K562 (cell line): ENCODE measurements around the gene HMG20B. TPM values are rescaled to one million over a fixed set of nuclear protein-coding genes. Genes with fewer than 3 reads are reported as not detected.
A peak's percentile ranks its signal among the peaks of the same experiment; 100 is the strongest.

Experiments
- ATAC-seq: fragments of 200-7000 bp; cut with Tn5 transposase; 3 replicates; pipeline ENCODE4 v1.9.1; 2020; ENCODE audit warnings: moderate library complexity
- BruUV-seq: library from RNA; stranded (reverse); fragments of 400-500 nt; replicated peaks from 2 replicates; lab custom pipeline; 2021; lab: Mats Ljungman, UMichigan
- CTCF ChIA-PET: fragments of 300-600 bp; formaldehyde crosslinking; extraction: SDS; loops from one replicate; lab custom pipeline; 2021; ENCODE audit warnings: low intra/inter-chr PET ratio; lab: Yijun Ruan, JAX
- POLR2A ChIA-PET: fragments of 300-600, 350-650 bp; sonication (Branson Sonifier 250); formaldehyde crosslinking; extraction: SDS; loops from one replicate; lab custom pipeline; 2021; ENCODE audit warnings: antibody characterized with exemption, inconsistent platforms; lab: Yijun Ruan, JAX
- DNase-seq, 4 experiments: peaks; one replicate each; pipeline versions ENCODE4 v3.0.0 to v3.0.0-alpha.2; 2011 to 2018; ENCODE audit warnings: low spot score in 3 of 4, mixed read lengths in 3 of 4; ENCODE audit errors: extremely low read depth in 1 of 4
- FAIRE-seq: peaks from 2 replicates; lab custom pipeline; 2011; peaks lifted over from hg19 to GRCh38; lab: Jason Lieb, UNC
- H2AFZ ChIP-seq: 2 replicates; pipeline ENCODE4 v1.6.0; 2011; ENCODE audit warnings: low read depth, low read length, control low read depth, inconsistent platforms
- H3K27ac ChIP-seq: fragments of 200-600 bp; 3 replicates; pipeline ENCODE4 v1.8.0; 2011; ENCODE audit warnings: low read depth, mild to moderate bottlenecking, control low read depth, inconsistent platforms, low read length, moderate library complexity, mixed read lengths; ENCODE audit errors: extremely low read depth
- H3K27me3 ChIP-seq, 2 experiments: fragments of 300-600 bp in 1 of 2; 2 replicates in 1 of 2; 3 replicates in 1 of 2; pipeline versions ENCODE4 v1.6.0 to v1.8.0; 2011; ENCODE audit warnings: inconsistent platforms in 2 of 2, low read length in 2 of 2, mild to moderate bottlenecking in 1 of 2, mixed read lengths in 1 of 2, moderate library complexity in 1 of 2; ENCODE audit not compliant: control insufficient read depth in 2 of 2, insufficient read depth in 2 of 2
- H3K36me3 ChIP-seq: fragments of 300-600 bp; 3 replicates; pipeline ENCODE4 v1.8.0; 2011; ENCODE audit warnings: mild to moderate bottlenecking, low read length, inconsistent platforms; ENCODE audit not compliant: control insufficient read depth, insufficient read depth
- H3K4me1 ChIP-seq, 2 experiments: fragments of 200-600 bp in 1 of 2; replicated peaks in 1 of 2; 2 replicates in 1 of 2; 3 replicates in 1 of 2; pipeline versions ENCODE4 v1.5.1 to v1.8.0; 2011; ENCODE audit warnings: inconsistent platforms in 2 of 2, low read length in 2 of 2, mild to moderate bottlenecking in 1 of 2, mixed read lengths in 1 of 2, moderate library complexity in 1 of 2; ENCODE audit not compliant: control insufficient read depth in 2 of 2, insufficient read depth in 2 of 2
- H3K4me2 ChIP-seq: 2 replicates; pipeline ENCODE4 v1.6.1; 2011; ENCODE audit warnings: low read length, control low read depth, inconsistent platforms, mixed read lengths; ENCODE audit not compliant: insufficient read depth
- H3K4me3 ChIP-seq: fragments of 200-600 bp; sonication (generic), shearing (Covaris generic); 2 replicates; pipeline ENCODE4 v1.5.1; 2016; ENCODE audit warnings: control low read depth, inconsistent platforms
- H3K79me2 ChIP-seq: fragments of 200-600 bp; 3 replicates; pipeline ENCODE4 v1.8.0; 2011; ENCODE audit warnings: low read length, inconsistent platforms; ENCODE audit not compliant: control insufficient read depth, insufficient read depth
- H3K9ac ChIP-seq, 2 experiments: 2 replicates each; pipeline versions ENCODE4 v1.6.0 to v1.6.1; 2011; ENCODE audit warnings: low read depth in 2 of 2, low read length in 2 of 2, control low read depth in 1 of 2, inconsistent platforms in 1 of 2, mild to moderate bottlenecking in 1 of 2, mixed read lengths in 1 of 2; ENCODE audit not compliant: insufficient read depth in 1 of 2
- H3K9me1 ChIP-seq: one replicate; pipeline ENCODE4 v1.6.0; 2011; ENCODE audit warnings: inconsistent platforms, mild to moderate bottlenecking, low read length, moderate library complexity; ENCODE audit not compliant: control insufficient read depth, insufficient read depth
- H3K9me3 ChIP-seq: replicated peaks from 2 replicates; pipeline ENCODE4 v1.5.1; 2011; ENCODE audit warnings: low read depth, low read length, inconsistent platforms; ENCODE audit not compliant: control insufficient read depth, insufficient read depth
- H4K20me1 ChIP-seq: replicated peaks from 2 replicates; pipeline ENCODE4 v1.6.1; 2011; ENCODE audit warnings: low read length, inconsistent platforms, mixed read lengths; ENCODE audit not compliant: control insufficient read depth, insufficient read depth
- GABPB2 ChIP-seq: fragments of 250-450 bp; sonication (Bioruptor Pico); conservative IDR thresholded peaks from 2 replicates; pipeline ENCODE4 v1.5.1; 2021; ENCODE audit warnings: mild to moderate bottlenecking
- MLLT1 ChIP-seq, 2 experiments: fragments of 450-650 bp; IDR thresholded peaks; 2 replicates each; pipeline ENCODE4 v1.6.1; 2016
- PRPF4 ChIP-seq: fragments of 200-400 bp; formaldehyde crosslinking; IDR thresholded peaks from one replicate; pipeline ENCODE4 v1.6.1; 2017; ENCODE audit warnings: low read length, low read depth, mild to moderate bottlenecking; ENCODE audit not compliant: insufficient read depth, poor library complexity, severe bottlenecking
- RBFOX2 ChIP-seq: fragments of 200-400 bp; formaldehyde crosslinking; IDR thresholded peaks from 2 replicates; pipeline ENCODE4 v1.6.1; 2017; ENCODE audit warnings: low read depth, mild to moderate bottlenecking, low read length, moderate library complexity
- THRAP3 ChIP-seq: fragments of 450-650 bp; IDR thresholded peaks from 2 replicates; pipeline ENCODE4 v1.6.1; 2016; ENCODE audit warnings: mild to moderate bottlenecking, inconsistent platforms, borderline replicate concordance
- ZNF217 ChIP-seq: sonication (generic); formaldehyde crosslinking; IDR thresholded peaks from 2 replicates; pipeline ENCODE4 v1.8.0; 2022; ENCODE audit warnings: mild to moderate bottlenecking, missing genetic modification reagents
- WGBS: fragments of 100-300 bp; shearing (Covaris generic); methylation state at CpG from one replicate; pipeline ENCODE4 v1.1.6; 2016; ENCODE audit warnings: low coverage, mixed read lengths; ENCODE audit not compliant: insufficient coverage; ENCODE audit errors: missing lambda C conversion rate; 5-methylcytosine and 5-hydroxymethylcytosine counted together
- in situ Hi-C: fragments of 300-500 bp; cut with MboI; formaldehyde crosslinking; loops from 4 replicates; pipeline ENCODE4 v1.15.0; 2018; ENCODE audit warnings: inconsistent platforms, mixed read lengths
- intact Hi-C: fragments of 100-400 bp; cut with micrococcal nuclease; formaldehyde crosslinking; loops from 2 replicates; pipeline ENCODE4 v1.14.2; 2022
- polyA plus RNA-seq, 8 experiments: library from polyadenylated mRNA; depleted of rRNA in 4 of 8; stranded (reverse) in 5 of 8; unstranded in 3 of 8; fragments of >200 nt; fragmentation: Nextera tagmentation in 2 of 8; fragmentation: Illumina TruSeq in 1 of 8; extraction: Ambion mirVana in 2 of 8; extraction: Trizol in 1 of 8; gene quantifications; 2 replicates each; pipeline versions ENCODE4 v1.2.1 to v1.2.3, GENCODE V29; 2011 to 2014; ENCODE audit warnings: inconsistent platforms in 1 of 8, missing spikeins in 1 of 8
- total RNA-seq, 7 experiments: library from RNA; depleted of rRNA in 6 of 7; stranded (reverse); fragments of >200 nt in 6 of 7; fragmentation: Illumina TruSeq in 2 of 7; extraction: Trizol in 2 of 7; gene quantifications; 2 replicates each; pipeline versions ENCODE4 v1.2.1 to v1.2.3, GENCODE V29; 2011 to 2021; ENCODE audit warnings: low replicate concordance in 1 of 7
- TF ChIP-seq, protein P1 (sequence below), 2 experiments: fragments of 450-650 bp in 1 of 2; sonication (generic) in 1 of 2; formaldehyde crosslinking in 1 of 2; IDR thresholded peaks in 1 of 2; conservative IDR thresholded peaks in 1 of 2; 2 replicates each; pipeline versions ENCODE4 v1.6.1 to v1.8.1; 2016 to 2023; ENCODE audit warnings: mild to moderate bottlenecking in 2 of 2, moderate library complexity in 2 of 2, inconsistent platforms in 1 of 2, missing genetic modification reagents in 1 of 2
- TF ChIP-seq, protein P2 (sequence below): sonication (generic); formaldehyde crosslinking; IDR thresholded peaks from 2 replicates; pipeline ENCODE4 v1.8.1; 2023; ENCODE audit warnings: mild to moderate bottlenecking, missing genetic modification reagents

The HMG20B gene
- total and polyA plus RNA-seq, 9 of the 15 experiments (the other 6 are each of a cell fraction or from before 2014, with no cell fraction given): 0.35 to 172 (median 38.6) TPM

DNA sequence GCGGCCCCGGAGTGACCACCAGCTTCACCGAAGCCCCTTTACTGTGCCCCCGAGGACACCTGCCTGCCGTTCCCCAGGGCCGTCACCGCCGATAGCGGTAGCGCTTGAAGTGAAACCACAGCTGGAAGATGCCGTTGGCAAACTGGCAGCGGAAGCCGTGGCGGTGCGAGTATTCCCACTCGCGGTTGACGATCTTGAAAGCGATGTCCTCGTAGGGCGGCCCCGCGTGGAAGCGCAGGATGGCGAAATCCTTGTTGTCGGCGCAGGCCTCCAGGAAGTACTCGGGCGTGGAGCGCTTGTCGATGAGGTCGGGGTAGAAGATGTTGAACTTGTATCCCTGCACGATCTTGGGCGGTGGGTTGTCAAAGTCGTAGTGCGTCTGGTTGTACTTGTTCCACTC lies 39.1 kb downstream of the HMG20B start:
- Histone ChIP-seq H3K4me1 (peaks cover 34 to 91% of the 10 kb centered on the region in 2 experiments), H3K9ac (no peak overlapping the region), H3K9me1 (no peaks in the 10 kb centered on the region), H3K4me2 (no peak overlapping the region), H2AFZ (no peak overlapping the region), H3K27me3 (no peaks in the 10 kb centered on the region), H3K79me2 (peaks cover 19% of the 10 kb centered on the region; the same call in 2 of the 3 replicates), H3K27ac (no peak overlapping the region), H3K9me3 (no peaks in the 10 kb centered on the region; the same call in 1 of the 2 replicates), H3K4me3 (no peak overlapping the region), H4K20me1 (no peaks in the 10 kb centered on the region), H3K36me3 (peaks cover 62% of the 10 kb centered on the region)
- FAIRE-seq: no peak
- TSS peak; percentile 36 for BruUV-seq
- CTCF ChIA-PET: no interaction called here
- DNase-seq: no peak
- intact Hi-C loops: no loop called here
- no peak for ATAC-seq
- WGBS: 95% methylated on average over 22 of the region's 36 CpGs
- POLR2A ChIA-PET: no interaction called here
- in situ Hi-C loops: no loop called here
- TF ChIP-seq, protein P1, sequence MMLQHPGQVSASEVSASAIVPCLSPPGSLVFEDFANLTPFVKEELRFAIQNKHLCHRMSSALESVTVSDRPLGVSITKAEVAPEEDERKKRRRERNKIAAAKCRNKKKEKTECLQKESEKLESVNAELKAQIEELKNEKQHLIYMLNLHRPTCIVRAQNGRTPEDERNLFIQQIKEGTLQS (IDR thresholded peaks at IDR 0.05): peak; percentile 11; the same call in 1 of the 2 replicates
- TF ChIP-seq, protein P1 (CRISPR knock-in tag; conservative IDR thresholded peaks at IDR 0.05): no peak
- TF ChIP-seq RBFOX2 (peak; percentile 14; the same call in 1 of the 2 replicates), GABPB2 (CRISPR knock-in tag) (no peak), MLLT1 (IDR thresholded peaks at IDR 0.05) (peak in 1 of 2 experiments; percentile 91; a peak in 2 of 4 replicates), ZNF217 (no peak), THRAP3 (peak; percentile 90), PRPF4 (peak; percentile 36)
- TF ChIP-seq, protein P2, sequence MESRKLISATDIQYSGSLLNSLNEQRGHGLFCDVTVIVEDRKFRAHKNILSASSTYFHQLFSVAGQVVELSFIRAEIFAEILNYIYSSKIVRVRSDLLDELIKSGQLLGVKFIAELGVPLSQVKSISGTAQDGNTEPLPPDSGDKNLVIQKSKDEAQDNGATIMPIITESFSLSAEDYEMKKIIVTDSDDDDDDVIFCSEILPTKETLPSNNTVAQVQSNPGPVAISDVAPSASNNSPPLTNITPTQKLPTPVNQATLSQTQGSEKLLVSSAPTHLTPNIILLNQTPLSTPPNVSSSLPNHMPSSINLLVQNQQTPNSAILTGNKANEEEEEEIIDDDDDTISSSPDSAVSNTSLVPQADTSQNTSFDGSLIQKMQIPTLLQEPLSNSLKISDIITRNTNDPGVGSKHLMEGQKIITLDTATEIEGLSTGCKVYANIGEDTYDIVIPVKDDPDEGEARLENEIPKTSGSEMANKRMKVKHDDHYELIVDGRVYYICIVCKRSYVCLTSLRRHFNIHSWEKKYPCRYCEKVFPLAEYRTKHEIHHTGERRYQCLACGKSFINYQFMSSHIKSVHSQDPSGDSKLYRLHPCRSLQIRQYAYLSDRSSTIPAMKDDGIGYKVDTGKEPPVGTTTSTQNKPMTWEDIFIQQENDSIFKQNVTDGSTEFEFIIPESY: peak; percentile 98
